22Rv1 (cell line): ENCODE results near the gene PKIB.

Source experiments
- CTCF ChIP-seq: fragments of 450-650 bp; IDR thresholded peaks from 2 replicates; pipeline ENCODE4 v1.5.1; 2017; ENCODE audit warnings: mild to moderate bottlenecking
- ZFX ChIP-seq: fragments of 450-650 bp; IDR thresholded peaks from 2 replicates; pipeline ENCODE4 v1.6.1; 2017; ENCODE audit warnings: antibody characterized with exemption, borderline replicate concordance

- TF ChIP-seq CTCF (no peak), ZFX (no peak)
Observed at GRCh38 chr6:122714059-122714458, 103.9 kb downstream of the PKIB start.
